Sigmoid colon (tissue), 4 donors: ENCODE data around the gene CLDN14.

Experiments used
- CTCF ChIP-seq, 4 experiments: fragments of 450-650 bp in 3 of 4; fragments of 200-600 bp in 1 of 4; IDR thresholded peaks; one replicate each; pipeline ENCODE4 v1.5.1; 2016 to 2019; ENCODE audit warnings: antibody characterized with exemption in 4 of 4, mild to moderate bottlenecking in 3 of 4, moderate library complexity in 2 of 4
- EP300 ChIP-seq, 4 donors: sonication (generic); formaldehyde crosslinking; IDR thresholded peaks; one replicate each; pipeline ENCODE4 v1.6.1; 2017; ENCODE audit warnings: antibody characterized with exemption in 4 of 4
- POLR2A ChIP-seq, 2 donors: fragments of 450-650 bp; IDR thresholded peaks; one replicate each; pipeline ENCODE4 v1.6.1; 2016; ENCODE audit warnings: antibody characterized with exemption in 2 of 2, mild to moderate bottlenecking in 2 of 2, moderate library complexity in 2 of 2
- POLR2AphosphoS5 ChIP-seq, 4 donors: sonication (generic); formaldehyde crosslinking; IDR thresholded peaks; one replicate each; pipeline ENCODE4 v1.6.1; 2017; ENCODE audit warnings: antibody characterized with exemption in 4 of 4

- TF ChIP-seq CTCF (IDR thresholded peaks at IDR 0.05) (no peak), POLR2AphosphoS5 (IDR thresholded peaks at IDR 0.05) (no peak), POLR2A (IDR thresholded peaks at IDR 0.05) (no peak), EP300 (IDR thresholded peaks at IDR 0.05) (no peak)
These were observed 6.3 kb upstream of the CLDN14 start for GRCh38 chr21:36486246-36486645.
